HepG2 (cell line): ENCODE results near the gene UPK1A. TPM values are rescaled to one million over a fixed set of nuclear protein-coding genes. Genes with fewer than 3 reads are reported as not detected.

Experiments
- CEBPB ChIP-seq: IDR thresholded peaks from 2 replicates; pipeline ENCODE4 v1.6.1; 2011; ENCODE audit warnings: low read depth, low read length, improper control_type of control experiment, borderline replicate concordance
- CHD2 ChIP-seq: IDR thresholded peaks from 2 replicates; pipeline ENCODE4 v1.6.1; 2011; ENCODE audit warnings: low read depth, low read length, improper control_type of control experiment
- CREBL2 ChIP-seq: sonication (generic); formaldehyde crosslinking; IDR thresholded peaks from 2 replicates; pipeline ENCODE4 v1.8.1; 2023; ENCODE audit warnings: missing genetic modification reagents, mild to moderate bottlenecking, borderline replicate concordance
- CSRNP1 ChIP-seq: sonication (generic); formaldehyde crosslinking; IDR thresholded peaks from 2 replicates; pipeline ENCODE4 v1.8.1; 2023; ENCODE audit warnings: mild to moderate bottlenecking, missing genetic modification reagents
- HHEX ChIP-seq: IDR thresholded peaks from 2 replicates; pipeline ENCODE4 v1.6.1; 2016; ENCODE audit warnings: control low read depth
- IRF1 ChIP-seq: sonication (generic); formaldehyde crosslinking; IDR thresholded peaks from 2 replicates; pipeline ENCODE4 v1.4.0; 2020; ENCODE audit warnings: low read depth, mild to moderate bottlenecking, missing genetic modification reagents
- KLF13 ChIP-seq: sonication (generic); formaldehyde crosslinking; IDR thresholded peaks from 2 replicates; pipeline ENCODE4 v1.4.0; 2020; ENCODE audit warnings: mild to moderate bottlenecking, missing genetic modification reagents
- NAIF1 ChIP-seq: sonication (generic); formaldehyde crosslinking; IDR thresholded peaks from 2 replicates; pipeline ENCODE4 v1.5.0; 2020; ENCODE audit warnings: mild to moderate bottlenecking, missing genetic modification reagents, borderline replicate concordance
- NONO ChIP-seq, 2 experiments: fragments of 450-650 bp in 1 of 2; sonication (generic) in 1 of 2; formaldehyde crosslinking in 1 of 2; IDR thresholded peaks in 1 of 2; conservative IDR thresholded peaks in 1 of 2; 2 replicates each; pipeline versions ENCODE4 v1.6.1 to v1.8.0; 2017 to 2022; ENCODE audit warnings: mild to moderate bottlenecking in 1 of 2, missing genetic modification reagents in 1 of 2, moderate library complexity in 1 of 2
- PLSCR1 ChIP-seq: sonication (generic); formaldehyde crosslinking; IDR thresholded peaks from 2 replicates; pipeline ENCODE4 v1.5.0; 2020; ENCODE audit warnings: missing genetic modification reagents, mild to moderate bottlenecking, borderline replicate concordance
- PPARG ChIP-seq: conservative IDR thresholded peaks from 2 replicates; pipeline ENCODE4 v1.6.1; 2016; ENCODE audit warnings: missing biosample characterization, missing genetic modification reagents
- TSC22D2 ChIP-seq: sonication (generic); formaldehyde crosslinking; IDR thresholded peaks from 2 replicates; pipeline ENCODE4 v1.5.1; 2020; ENCODE audit warnings: missing genetic modification reagents, mild to moderate bottlenecking, borderline replicate concordance
- ZMYM4 ChIP-seq: sonication (generic); formaldehyde crosslinking; IDR thresholded peaks from 2 replicates; pipeline ENCODE4 v1.8.1; 2023; ENCODE audit warnings: mild to moderate bottlenecking, missing genetic modification reagents
- ZNF180 ChIP-seq: sonication (generic); formaldehyde crosslinking; IDR thresholded peaks from 2 replicates; pipeline ENCODE4 v1.4.0; 2020; ENCODE audit warnings: low read depth, missing genetic modification reagents, borderline replicate concordance
- ZNF235 ChIP-seq: sonication (generic); formaldehyde crosslinking; IDR thresholded peaks from 2 replicates; pipeline ENCODE4 v1.8.1; 2023; ENCODE audit warnings: mild to moderate bottlenecking, missing genetic modification reagents, borderline replicate concordance
- ZNF333 ChIP-seq: sonication (generic); formaldehyde crosslinking; IDR thresholded peaks from 2 replicates; pipeline ENCODE4 v1.4.0; 2020; ENCODE audit warnings: mild to moderate bottlenecking, missing genetic modification reagents, borderline replicate concordance
- ZNF335 ChIP-seq: sonication (generic); formaldehyde crosslinking; IDR thresholded peaks from 2 replicates; pipeline ENCODE4 v1.4.0; 2020; ENCODE audit warnings: missing genetic modification reagents
- polyA plus RNA-seq, 8 experiments: library from polyadenylated mRNA; depleted of rRNA in 3 of 8; stranded (reverse) in 7 of 8; unstranded in 1 of 8; fragments of >200 nt; fragmentation: Illumina TruSeq in 4 of 8; extraction: Trizol in 4 of 8; gene quantifications; 2 replicates each; pipeline versions ENCODE4 v1.2.1 to v1.2.3, GENCODE V29; 2011 to 2016; ENCODE audit warnings: low read depth in 4 of 8, missing spikeins in 1 of 8, mixed read lengths in 1 of 8; ENCODE audit not compliant: insufficient read depth in 1 of 8
- total RNA-seq, 5 experiments: library from RNA; depleted of rRNA; stranded (reverse); fragments of >200 nt; fragmentation: Illumina TruSeq; extraction: Trizol; gene quantifications; 2 replicates each; pipeline ENCODE4 v1.2.3, GENCODE V29; 2016; ENCODE audit warnings: low read depth in 1 of 5
- TF ChIP-seq, protein P1 (sequence below): IDR thresholded peaks from 2 replicates; pipeline ENCODE4 v1.6.1; 2016
- TF ChIP-seq, protein P2 (sequence below): sonication (generic); formaldehyde crosslinking; IDR thresholded peaks from 2 replicates; pipeline ENCODE4 v1.5.1; 2020; ENCODE audit warnings: mild to moderate bottlenecking, missing genetic modification reagents, moderate library complexity
- TF ChIP-seq, protein P3 (sequence below): sonication (generic); formaldehyde crosslinking; IDR thresholded peaks from 2 replicates; pipeline ENCODE4 v1.4.0; 2020; ENCODE audit warnings: missing genetic modification reagents

Gene UPK1A
- total and polyA plus RNA-seq, 2 of the 13 experiments (the other 11 are each of a cell fraction or from before 2014, with no cell fraction given), result 2.9 TPM; not detected in 1

GRCh38 chr19:35693835-35694599, 27.7 kb downstream of the UPK1A start (continued):
- TF ChIP-seq, protein P1, sequence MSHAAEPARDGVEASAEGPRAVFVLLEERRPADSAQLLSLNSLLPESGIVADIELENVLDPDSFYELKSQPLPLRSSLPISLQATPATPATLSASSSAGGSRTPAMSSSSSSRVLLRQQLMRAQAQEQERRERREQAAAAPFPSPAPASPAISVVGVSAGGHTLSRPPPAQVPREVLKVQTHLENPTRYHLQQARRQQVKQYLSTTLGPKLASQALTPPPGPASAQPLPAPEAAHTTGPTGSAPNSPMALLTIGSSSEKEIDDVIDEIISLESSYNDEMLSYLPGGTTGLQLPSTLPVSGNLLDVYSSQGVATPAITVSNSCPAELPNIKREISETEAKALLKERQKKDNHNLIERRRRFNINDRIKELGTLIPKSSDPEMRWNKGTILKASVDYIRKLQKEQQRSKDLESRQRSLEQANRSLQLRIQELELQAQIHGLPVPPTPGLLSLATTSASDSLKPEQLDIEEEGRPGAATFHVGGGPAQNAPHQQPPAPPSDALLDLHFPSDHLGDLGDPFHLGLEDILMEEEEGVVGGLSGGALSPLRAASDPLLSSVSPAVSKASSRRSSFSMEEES (CRISPR knock-in tag), result no peak
- TF ChIP-seq CSRNP1 (CRISPR knock-in tag), result no peak
- no peak for TF ChIP-seq CEBPB
- TF ChIP-seq ZNF235, result no peak
- no peak for TF ChIP-seq PLSCR1 (CRISPR knock-in tag)
- no peak for TF ChIP-seq IRF1 (CRISPR knock-in tag)
- no peak for TF ChIP-seq NAIF1 (CRISPR knock-in tag)
- TF ChIP-seq TSC22D2, result no peak
- TF ChIP-seq CREBL2 (CRISPR knock-in tag), result no peak
- peak; percentile 53; the same call in 1 of the 2 replicates for TF ChIP-seq ZMYM4
- TF ChIP-seq NONO (IDR thresholded peaks at IDR 0.05), result no peak
- TF ChIP-seq NONO (CRISPR knock-in tag; conservative IDR thresholded peaks at IDR 0.05), result no peak
- TF ChIP-seq, protein P2, sequence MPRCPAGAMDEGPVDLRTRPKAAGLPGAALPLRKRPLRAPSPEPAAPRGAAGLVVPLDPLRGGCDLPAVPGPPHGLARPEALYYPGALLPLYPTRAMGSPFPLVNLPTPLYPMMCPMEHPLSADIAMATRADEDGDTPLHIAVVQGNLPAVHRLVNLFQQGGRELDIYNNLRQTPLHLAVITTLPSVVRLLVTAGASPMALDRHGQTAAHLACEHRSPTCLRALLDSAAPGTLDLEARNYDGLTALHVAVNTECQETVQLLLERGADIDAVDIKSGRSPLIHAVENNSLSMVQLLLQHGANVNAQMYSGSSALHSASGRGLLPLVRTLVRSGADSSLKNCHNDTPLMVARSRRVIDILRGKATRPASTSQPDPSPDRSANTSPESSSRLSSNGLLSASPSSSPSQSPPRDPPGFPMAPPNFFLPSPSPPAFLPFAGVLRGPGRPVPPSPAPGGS (CRISPR knock-in tag), result no peak
- no peak for TF ChIP-seq ZNF333 (CRISPR knock-in tag)
- TF ChIP-seq ZNF180 (CRISPR knock-in tag), result no peak
- TF ChIP-seq KLF13 (CRISPR knock-in tag), result no peak
- no peak for TF ChIP-seq CHD2
- TF ChIP-seq ZNF335, result no peak
- TF ChIP-seq, protein P3, sequence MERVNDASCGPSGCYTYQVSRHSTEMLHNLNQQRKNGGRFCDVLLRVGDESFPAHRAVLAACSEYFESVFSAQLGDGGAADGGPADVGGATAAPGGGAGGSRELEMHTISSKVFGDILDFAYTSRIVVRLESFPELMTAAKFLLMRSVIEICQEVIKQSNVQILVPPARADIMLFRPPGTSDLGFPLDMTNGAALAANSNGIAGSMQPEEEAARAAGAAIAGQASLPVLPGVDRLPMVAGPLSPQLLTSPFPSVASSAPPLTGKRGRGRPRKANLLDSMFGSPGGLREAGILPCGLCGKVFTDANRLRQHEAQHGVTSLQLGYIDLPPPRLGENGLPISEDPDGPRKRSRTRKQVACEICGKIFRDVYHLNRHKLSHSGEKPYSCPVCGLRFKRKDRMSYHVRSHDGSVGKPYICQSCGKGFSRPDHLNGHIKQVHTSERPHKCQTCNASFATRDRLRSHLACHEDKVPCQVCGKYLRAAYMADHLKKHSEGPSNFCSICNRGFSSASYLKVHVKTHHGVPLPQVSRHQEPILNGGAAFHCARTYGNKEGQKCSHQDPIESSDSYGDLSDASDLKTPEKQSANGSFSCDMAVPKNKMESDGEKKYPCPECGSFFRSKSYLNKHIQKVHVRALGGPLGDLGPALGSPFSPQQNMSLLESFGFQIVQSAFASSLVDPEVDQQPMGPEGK, result no peak
- 0 out of 2 replicates have a peak, but pooled peaks have one; percentile 41 for TF ChIP-seq PPARG (CRISPR knock-in tag)
- TF ChIP-seq HHEX (CRISPR knock-in tag), result no peak
